ENCODE measurements around the gene TMTC1. TPM values are rescaled to one million over a fixed set of nuclear protein-coding genes. Genes with fewer than 3 reads are reported as not detected.

TMTC1 gene
- total RNA-seq, 2 donors from 2014 or later: 3.3 to 6.3 TPM

DNA sequence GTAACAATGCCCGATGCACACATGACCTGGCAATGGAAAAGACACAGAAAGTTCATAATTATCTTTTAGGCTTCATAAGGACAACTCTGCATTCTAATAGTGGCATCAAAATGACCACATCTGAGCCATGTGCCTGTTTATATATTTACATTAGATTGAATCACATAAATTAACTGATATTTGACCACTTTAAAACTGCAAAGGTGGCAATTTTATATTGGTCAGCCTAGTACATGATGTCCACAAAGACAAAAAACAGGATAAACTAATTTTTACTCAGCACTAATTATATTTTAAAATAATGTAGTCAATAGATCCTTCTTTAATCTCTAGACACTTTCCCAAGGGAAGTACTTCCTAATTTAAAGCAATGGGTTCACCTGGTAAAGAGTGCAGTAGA is 274.2 kb downstream of the TMTC1 start:
- no peak overlapping the region for H3K9ac ChIP-seq (ENCODE audit: low read depth in 2 of 2, low read length in 2 of 2)
- no peak overlapping the region for H3K4me3 ChIP-seq
- intact Hi-C loops (cut with DNase I): no loop called here
- TF ChIP-seq, protein P1, sequence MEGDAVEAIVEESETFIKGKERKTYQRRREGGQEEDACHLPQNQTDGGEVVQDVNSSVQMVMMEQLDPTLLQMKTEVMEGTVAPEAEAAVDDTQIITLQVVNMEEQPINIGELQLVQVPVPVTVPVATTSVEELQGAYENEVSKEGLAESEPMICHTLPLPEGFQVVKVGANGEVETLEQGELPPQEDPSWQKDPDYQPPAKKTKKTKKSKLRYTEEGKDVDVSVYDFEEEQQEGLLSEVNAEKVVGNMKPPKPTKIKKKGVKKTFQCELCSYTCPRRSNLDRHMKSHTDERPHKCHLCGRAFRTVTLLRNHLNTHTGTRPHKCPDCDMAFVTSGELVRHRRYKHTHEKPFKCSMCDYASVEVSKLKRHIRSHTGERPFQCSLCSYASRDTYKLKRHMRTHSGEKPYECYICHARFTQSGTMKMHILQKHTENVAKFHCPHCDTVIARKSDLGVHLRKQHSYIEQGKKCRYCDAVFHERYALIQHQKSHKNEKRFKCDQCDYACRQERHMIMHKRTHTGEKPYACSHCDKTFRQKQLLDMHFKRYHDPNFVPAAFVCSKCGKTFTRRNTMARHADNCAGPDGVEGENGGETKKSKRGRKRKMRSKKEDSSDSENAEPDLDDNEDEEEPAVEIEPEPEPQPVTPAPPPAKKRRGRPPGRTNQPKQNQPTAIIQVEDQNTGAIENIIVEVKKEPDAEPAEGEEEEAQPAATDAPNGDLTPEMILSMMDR (IDR thresholded peaks at IDR 0.05): no peak
- no peak for DNase-seq
- H3K27me3 ChIP-seq: no peaks in the 10 kb centered on the region
- no peaks in the 10 kb centered on the region for H3K4me1 ChIP-seq
- H3K27ac ChIP-seq: no peak overlapping the region
- no peaks in the 10 kb centered on the region for H3K9me3 ChIP-seq
- H3K36me3 ChIP-seq: no peaks in the 10 kb centered on the region

DNA sequence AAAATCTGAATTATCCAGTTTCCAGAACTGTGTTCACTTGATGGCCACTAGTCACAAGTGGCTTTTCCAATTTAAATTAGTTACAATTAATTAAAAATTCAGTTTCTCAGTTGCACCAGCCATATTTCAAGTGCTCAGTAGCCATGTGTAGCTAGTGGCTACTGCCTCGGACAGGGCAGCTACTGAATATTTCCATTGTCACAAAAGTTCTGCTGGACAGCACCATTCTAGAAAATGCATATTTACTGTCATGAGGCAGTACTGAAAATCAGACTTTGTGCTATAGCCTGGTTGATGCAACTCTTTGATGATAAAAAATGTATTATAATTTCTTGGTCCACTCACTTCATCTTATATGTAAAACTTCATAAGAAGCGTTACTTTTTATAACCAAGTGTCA is 274.8 kb downstream of the TMTC1 start:
- no peaks in the 10 kb centered on the region for H3K36me3 ChIP-seq
- no peaks in the 10 kb centered on the region for H3K27me3 ChIP-seq
- no peaks in the 10 kb centered on the region for H3K4me1 ChIP-seq
- intact Hi-C loops (cut with DNase I): no loop called here
- no peak overlapping the region for H3K27ac ChIP-seq
- TF ChIP-seq, protein P1 (IDR thresholded peaks at IDR 0.05): no peak
- no peak overlapping the region for H3K4me3 ChIP-seq
- no peaks in the 10 kb centered on the region for H3K9me3 ChIP-seq
- no peak overlapping the region for H3K9ac ChIP-seq (ENCODE audit: low read depth in 2 of 2, low read length in 2 of 2)
- no peak for DNase-seq

DNA sequence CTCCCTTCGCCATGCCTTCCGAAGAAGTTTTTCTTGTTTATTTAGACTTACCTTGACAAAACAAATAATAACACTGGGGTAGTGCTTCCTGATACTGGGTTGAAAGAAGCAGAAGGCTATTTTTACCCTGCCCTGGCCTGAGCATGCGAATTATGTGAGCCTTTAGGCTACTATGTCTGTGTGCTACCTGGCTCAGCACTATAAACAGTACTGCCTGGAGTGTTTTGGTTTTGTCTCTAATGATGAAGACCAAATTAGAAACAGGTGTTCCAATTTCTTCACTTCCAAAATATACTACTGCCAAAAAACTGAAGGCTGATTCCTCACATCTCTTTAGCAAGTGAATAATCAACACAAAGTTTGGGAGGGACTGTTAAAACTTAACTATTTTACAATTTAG is 278.6 kb downstream of the TMTC1 start:
- intact Hi-C loops (cut with DNase I): no loop called here
- no peaks in the 10 kb centered on the region for H3K36me3 ChIP-seq
- H3K27ac ChIP-seq: no peak overlapping the region
- no peak for DNase-seq
- no peak overlapping the region for H3K9ac ChIP-seq (ENCODE audit: low read depth in 2 of 2, low read length in 2 of 2)
- H3K4me1 ChIP-seq: no peaks in the 10 kb centered on the region
- H3K9me3 ChIP-seq: no peaks in the 10 kb centered on the region
- no peaks in the 10 kb centered on the region for H3K27me3 ChIP-seq
- H3K4me3 ChIP-seq: no peak overlapping the region
- TF ChIP-seq, protein P1 (IDR thresholded peaks at IDR 0.05): no peak

DNA sequence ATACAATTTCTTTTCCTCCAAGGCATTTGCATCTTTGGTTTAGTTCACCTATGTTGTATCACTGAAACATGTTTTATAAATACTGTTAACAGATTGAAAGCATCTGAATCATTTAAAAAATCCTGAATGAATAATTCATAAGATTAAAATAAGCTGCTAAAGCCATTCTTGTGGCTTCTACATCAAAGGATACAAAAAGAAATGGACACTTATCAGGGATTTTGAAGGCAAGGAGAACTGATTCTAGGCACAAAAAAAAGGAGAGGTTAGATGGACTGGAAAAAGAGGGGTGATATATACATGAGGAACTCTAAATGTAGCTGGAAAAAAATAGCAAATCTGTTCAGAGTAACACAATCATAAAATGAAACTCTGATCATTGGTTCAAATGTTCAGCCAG is 280.5 kb downstream of the TMTC1 start:
- H3K9ac ChIP-seq (ENCODE audit: low read depth in 2 of 2, low read length in 2 of 2): no peak overlapping the region
- H3K4me1 ChIP-seq: no peaks in the 10 kb centered on the region
- DNase-seq: no peak
- no peaks in the 10 kb centered on the region for H3K27me3 ChIP-seq
- TF ChIP-seq, protein P1 (IDR thresholded peaks at IDR 0.05): no peak
- no peaks in the 10 kb centered on the region for H3K9me3 ChIP-seq
- H3K27ac ChIP-seq: no peak overlapping the region
- no peak overlapping the region for H3K4me3 ChIP-seq
- no peaks in the 10 kb centered on the region for H3K36me3 ChIP-seq
- intact Hi-C loops (cut with DNase I): no loop called here

DNA sequence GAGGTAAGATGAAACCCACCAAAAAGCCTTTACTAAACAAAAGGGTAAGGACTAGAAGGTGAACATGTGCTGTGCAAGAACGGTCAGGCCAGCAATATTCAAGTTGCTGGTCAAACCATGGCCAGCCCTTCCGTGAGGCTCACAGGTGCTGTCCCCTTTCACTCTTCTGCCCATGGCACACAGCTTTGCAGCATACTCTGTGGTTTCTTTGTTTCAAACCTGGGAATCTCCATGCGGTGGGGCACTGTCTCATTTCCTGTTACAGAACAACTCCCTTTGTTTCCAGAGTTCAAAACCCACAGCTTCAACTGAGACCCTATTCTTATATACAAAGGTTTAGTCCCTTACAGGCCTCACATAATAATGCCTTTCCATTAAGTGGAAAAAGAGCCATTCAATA is 284.5 kb downstream of the TMTC1 start:
- H3K27me3 ChIP-seq: no peaks in the 10 kb centered on the region
- no peak overlapping the region for H3K9ac ChIP-seq (ENCODE audit: low read depth in 2 of 2, low read length in 2 of 2)
- TF ChIP-seq, protein P1 (IDR thresholded peaks at IDR 0.05): no peak
- H3K4me1 ChIP-seq: no peaks in the 10 kb centered on the region
- no peak overlapping the region for H3K4me3 ChIP-seq
- H3K27ac ChIP-seq: no peak overlapping the region
- intact Hi-C loops (cut with DNase I): no loop called here
- no peaks in the 10 kb centered on the region for H3K36me3 ChIP-seq
- no peak for DNase-seq
- H3K9me3 ChIP-seq: no peaks in the 10 kb centered on the region

DNA sequence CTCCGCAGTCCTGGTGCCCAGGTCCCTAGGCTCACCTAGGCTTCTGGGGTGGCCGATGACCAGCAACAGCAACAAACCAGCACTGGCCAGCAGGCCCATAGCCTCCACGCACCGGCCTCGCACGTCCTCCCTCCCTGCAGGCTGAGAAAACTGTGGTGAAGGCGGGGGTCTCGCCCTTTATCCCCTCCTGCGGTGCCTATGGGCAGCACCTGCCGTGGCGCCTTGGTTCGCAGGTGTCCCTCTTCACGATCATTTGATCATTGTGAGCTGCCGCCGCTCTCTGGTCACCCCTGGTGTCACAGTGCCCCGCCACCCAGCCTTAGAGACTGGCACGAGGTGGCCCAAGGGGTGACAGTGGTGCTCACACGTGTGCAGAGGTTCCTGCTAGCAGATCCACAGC is 286.2 kb downstream of the TMTC1 start, which contains the start of gene OVCH1:
OVCH1 (minus strand) TSS at position 99 of the 400 bp plus-strand sequence; CDS start at position 99, 0 bp downstream.
- Histone ChIP-seq H3K4me3 (no peak within 1 kb of the TSS), H3K27ac (no peak within 1 kb of the TSS), H3K9me3 (no peaks in the 10 kb centered on the region), H3K36me3 (no peaks in the 10 kb centered on the region), H3K27me3 (no peaks in the 10 kb centered on the region), H3K4me1 (no peaks in the 10 kb centered on the region), H3K9ac (ENCODE audit: low read depth in 2 of 2, low read length in 2 of 2) (no peak within 1 kb of the TSS)
- intact Hi-C loops (cut with DNase I): no loop called here
- TF ChIP-seq, protein P1 (IDR thresholded peaks at IDR 0.05): no peak
- DNase-seq: no peak
